Naive thymus-derived CD4-positive, alpha-beta T cell (primary cell): Measurements from ENCODE around the gene ATP5PD. TPM values are rescaled to one million over a fixed set of nuclear protein-coding genes. Genes with fewer than 3 reads are reported as not detected.

Experiments used
- ATAC-seq: fragments of 150-1000 bp; cut with Tn5 transposase; 2 replicates; pipeline ENCODE4 v1.10.0; 2021; ENCODE audit warnings: mild to moderate bottlenecking, moderate library complexity
- CTCF ChIA-PET: fragments of 350-600 bp; sonication (Branson Sonifier 250); formaldehyde crosslinking; loops from one replicate; lab custom pipeline; 2021; ENCODE audit warnings: antibody characterized with exemption; lab: Charles Lee
- POLR2A ChIA-PET: fragments of 350-600 bp; sonication (Branson Sonifier 250); formaldehyde crosslinking; loops from one replicate; lab custom pipeline; 2021; ENCODE audit warnings: antibody characterized with exemption, inconsistent platforms; lab: Charles Lee
- DNase-seq, 9 donors: peaks; one replicate each; pipeline versions ENCODE4 v3.0.0 to v3.0.0-alpha.2; 2020 to 2022; ENCODE audit warnings: mixed read lengths in 1 of 9
- H3K27ac ChIP-seq: one replicate; pipeline ENCODE4 v1.7.0; 2013; ENCODE audit warnings: mild to moderate bottlenecking, low read depth, low read length, moderate library complexity
- H3K27me3 ChIP-seq, 2 donors: one replicate each; pipeline ENCODE4 v1.7.0; 2013; ENCODE audit warnings: low read length in 2 of 2, mild to moderate bottlenecking in 2 of 2, moderate library complexity in 2 of 2; ENCODE audit not compliant: control insufficient read depth in 2 of 2, insufficient read depth in 2 of 2
- H3K36me3 ChIP-seq, 3 experiments: 1 replicate in 2 of 3; 2 replicates in 1 of 3; pipeline ENCODE4 v1.7.0; 2013; ENCODE audit warnings: low read length in 3 of 3, mild to moderate bottlenecking in 3 of 3, moderate library complexity in 1 of 3; ENCODE audit not compliant: insufficient read depth in 3 of 3, control insufficient read depth in 2 of 3
- H3K4me1 ChIP-seq, 2 donors: one replicate each; pipeline ENCODE4 v1.7.0; 2013; ENCODE audit warnings: low read length in 2 of 2, mild to moderate bottlenecking in 2 of 2, moderate library complexity in 1 of 2; ENCODE audit not compliant: control insufficient read depth in 2 of 2, insufficient read depth in 2 of 2
- H3K4me3 ChIP-seq: 2 replicates; pipeline ENCODE4 v1.7.0; 2013; ENCODE audit warnings: mild to moderate bottlenecking, low read length
- H3K9me3 ChIP-seq, 3 experiments: 1 replicate in 2 of 3; 2 replicates in 1 of 3; pipeline ENCODE4 v1.7.0; 2013; ENCODE audit warnings: low read length in 3 of 3; ENCODE audit not compliant: control insufficient read depth in 2 of 3
- H3K27ac Mint-ChIP-seq, 9 donors: one replicate each; pipeline ENCODE4 v1.8.0; 2020 to 2022; ENCODE audit warnings: mixed read lengths in 9 of 9, mild to moderate bottlenecking in 8 of 9, moderate library complexity in 5 of 9, inconsistent platforms in 2 of 9
- H3K27me3 Mint-ChIP-seq, 5 donors: one replicate each; pipeline ENCODE4 v1.8.0; 2021 to 2022; ENCODE audit warnings: mixed read lengths in 5 of 5, mild to moderate bottlenecking in 1 of 5
- H3K36me3 Mint-ChIP-seq, 5 donors: one replicate each; pipeline ENCODE4 v1.8.0; 2020 to 2022; ENCODE audit warnings: mixed read lengths in 5 of 5, mild to moderate bottlenecking in 3 of 5, inconsistent platforms in 1 of 5
- H3K4me1 Mint-ChIP-seq, 7 donors: one replicate each; pipeline ENCODE4 v1.8.0; 2020 to 2022; ENCODE audit warnings: mixed read lengths in 7 of 7, mild to moderate bottlenecking in 3 of 7, inconsistent platforms in 1 of 7
- H3K4me3 Mint-ChIP-seq, 10 donors: one replicate each; pipeline ENCODE4 v1.8.0; 2020 to 2022; ENCODE audit warnings: mild to moderate bottlenecking in 10 of 10, mixed read lengths in 10 of 10, moderate library complexity in 6 of 10, inconsistent platforms in 2 of 10
- H3K9me3 Mint-ChIP-seq, 11 donors: one replicate each; pipeline ENCODE4 v1.8.0; 2020 to 2022; ENCODE audit warnings: mixed read lengths in 11 of 11, mild to moderate bottlenecking in 4 of 11, inconsistent platforms in 1 of 11, moderate library complexity in 1 of 11
- intact Hi-C, 2 donors: fragments of 100-400 bp; cut with micrococcal nuclease; formaldehyde crosslinking; loops; one replicate each; pipeline ENCODE4 v1.15.1; 2023
- polyA plus RNA-seq, 2 donors: library from polyadenylated mRNA; unstranded; fragments of 300-500 nt; fragmentation: Illumina TruSeq; gene quantifications; one replicate each; pipeline ENCODE4 v1.2.3, GENCODE V29; 2021
- total RNA-seq, 6 experiments: library from RNA in 5 of 6; stranded (reverse) in 5 of 6; gene quantifications; 1 replicate in 5 of 6; 2 replicates in 1 of 6; pipeline ENCODE4 v1.2.3 and lab custom pipeline; 2021 to 2026

ATP5PD gene
- total and polyA plus RNA-seq, 7 experiments from 2014 or later: 113 to 478 (median 167) TPM

DNA sequence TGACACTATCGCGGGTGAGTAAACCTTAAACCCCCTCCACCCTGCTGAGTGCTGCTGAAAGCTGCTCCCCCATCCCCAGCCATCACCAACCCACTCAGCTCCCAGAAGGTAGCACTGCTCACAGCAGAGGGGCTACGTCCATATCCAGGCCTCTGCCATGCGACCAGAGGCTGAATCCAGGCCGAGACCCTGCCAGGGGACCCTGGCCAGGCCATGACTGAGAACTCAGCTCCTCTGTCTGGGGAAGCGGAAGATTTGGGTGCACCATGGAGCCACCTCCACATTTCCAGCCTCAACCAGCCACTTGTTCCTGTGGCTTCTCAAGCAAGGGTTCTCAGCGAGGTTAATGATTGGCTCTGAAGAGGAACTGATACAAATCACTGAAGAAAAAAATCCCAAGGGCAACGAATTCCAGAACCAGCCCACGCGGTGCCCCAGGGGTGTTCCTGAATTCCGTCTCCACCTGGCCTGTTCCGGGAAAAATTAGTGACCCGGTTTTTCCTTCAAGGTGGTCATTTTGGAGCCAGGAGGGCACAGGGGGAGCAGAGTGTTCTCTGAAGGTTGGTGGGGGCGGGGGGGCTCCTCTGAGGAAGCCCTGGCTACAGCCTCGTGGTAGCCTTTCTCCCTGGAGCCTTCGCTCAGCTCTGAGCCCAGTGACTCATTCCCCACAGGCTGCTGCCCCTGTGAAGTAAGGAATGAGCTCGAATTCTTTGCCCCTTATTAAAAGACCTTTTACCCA, 31.7 kb upstream of the ATP5PD start:
- no peaks in the 10 kb centered on the region for H3K36me3 Mint-ChIP-seq
- peak overlapping the region in 5 of 10 donors; percentile 14 to 77 (median 74) for H3K4me3 Mint-ChIP-seq
- no peak overlapping the region for H3K4me3 ChIP-seq
- no peaks in the 10 kb centered on the region for H3K27me3 ChIP-seq
- H3K27ac Mint-ChIP-seq: peak overlapping the region in 5 of 9 donors; percentile 39 to 78 (median 43)
- peaks cover 0 to 3% (median 0%) of the 10 kb centered on the region in 5 donors for H3K27me3 Mint-ChIP-seq
- POLR2A ChIA-PET: interaction anchor here (0.5 to 1.3 kb wide), 6 partner anchors 9 to 59 kb away, joined by 3 to 5 read pairs (median 4); partner anchors contain the start of genes ARMC7 and SLC16A5
- CTCF ChIA-PET: interaction anchor here (1.4 kb wide), 1 partner anchor 12 kb away, joined by 4 read pairs; no protein-coding TSS in a partner anchor
- no peaks in the 10 kb centered on the region for H3K9me3 Mint-ChIP-seq
- intact Hi-C loops: no loop called here
- H3K4me1 Mint-ChIP-seq: peaks cover 5 to 21% (median 9%) of the 10 kb centered on the region in 7 donors
- H3K4me1 ChIP-seq: peaks cover 0 to 14% of the 10 kb centered on the region in 2 donors
- H3K9me3 ChIP-seq: no peaks in the 10 kb centered on the region
- no peaks in the 10 kb centered on the region for H3K36me3 ChIP-seq
- no peak overlapping the region for H3K27ac ChIP-seq
- DNase-seq (no peak), ATAC-seq (no peak)

DNA sequence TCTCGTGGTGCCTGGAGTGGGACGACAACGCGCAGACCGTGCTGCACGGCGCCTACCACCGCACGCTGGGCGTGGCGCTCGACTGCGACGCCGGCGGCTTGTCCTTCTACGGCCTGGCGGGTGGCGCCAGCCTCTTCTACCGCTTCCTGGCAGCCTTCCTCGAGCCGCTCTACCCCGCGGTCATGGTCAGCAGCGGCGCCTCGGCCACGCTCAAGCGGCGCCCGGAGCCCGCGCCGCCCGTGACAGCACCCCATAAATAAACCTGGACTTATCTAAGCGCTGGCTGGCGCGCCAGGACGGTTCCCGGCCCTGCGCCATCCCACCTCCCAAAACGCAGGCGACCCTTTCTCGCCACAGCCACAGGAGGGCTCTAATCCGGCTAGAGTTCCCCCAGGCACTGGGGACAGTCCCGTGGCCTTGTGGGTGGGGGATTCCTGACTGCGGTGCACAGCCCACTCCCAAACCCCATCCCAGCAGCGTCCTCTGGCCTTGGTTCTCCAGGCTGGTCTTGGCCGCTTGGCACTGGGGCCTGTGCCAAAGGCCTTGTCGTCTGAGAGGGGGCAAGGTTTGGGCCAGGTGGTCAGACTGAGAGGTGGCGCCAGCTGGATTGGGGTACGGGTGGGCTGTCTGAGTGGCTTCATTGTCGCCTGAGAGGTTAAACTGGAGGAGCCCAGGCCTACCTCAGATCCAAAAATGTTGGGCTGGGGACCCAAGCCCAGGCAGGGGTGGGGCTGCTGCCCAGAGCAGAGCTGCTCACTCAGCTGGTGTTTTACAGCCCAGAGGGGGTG, 30.9 kb upstream of the ATP5PD start:
- peak; percentile 90 for ATAC-seq
- POLR2A ChIA-PET: interaction anchor here (0.8 to 1.9 kb wide), 10 partner anchors 9 to 42 kb away, joined by 3 to 8 read pairs (median 5); partner anchors contain the start of genes ARMC7, ATP5PD, KCTD2 and SLC16A5
- Mint-ChIP-seq H3K9me3 (no peaks in the 10 kb centered on the region), H3K36me3 (no peaks in the 10 kb centered on the region), H3K27ac (peak overlapping the region in 8 of 9 donors; percentile 39 to 78 (median 58)), H3K27me3 (peaks cover 0 to 3% (median 0%) of the 10 kb centered on the region in 5 donors), H3K4me3 (peak overlapping the region; percentile 60 to 81 (median 72)), H3K4me1 (peaks cover 3 to 21% (median 8%) of the 10 kb centered on the region in 7 donors)
- CTCF ChIA-PET: interaction anchor here (0.6 kb wide), 1 partner anchor 12 kb away, joined by 4 read pairs; no protein-coding TSS in a partner anchor
- intact Hi-C loops: no loop called here
- Histone ChIP-seq H3K4me1 (peaks cover 0 to 14% of the 10 kb centered on the region in 2 donors), H3K36me3 (no peaks in the 10 kb centered on the region), H3K9me3 (no peaks in the 10 kb centered on the region), H3K27ac (peak overlapping the region; percentile 61), H3K4me3 (peak overlapping the region; percentile 75), H3K27me3 (no peaks in the 10 kb centered on the region)
- DNase-seq: peak in 8 of 9 donors; percentile 34 to 57 (median 48)

- intact Hi-C loops: no loop called here
- DNase-seq: no peak
- peaks cover 0 to 14% of the 10 kb centered on the region in 2 donors for H3K4me1 ChIP-seq
- no peaks in the 10 kb centered on the region for H3K27me3 ChIP-seq
- H3K9me3 ChIP-seq: no peaks in the 10 kb centered on the region
- CTCF ChIA-PET: interaction anchor here (0.6 to 1.6 kb wide), 2 partner anchors 13 to 116 kb away, joined by 4 to 6 read pairs; no protein-coding TSS in a partner anchor
- Mint-ChIP-seq H3K36me3 (no peaks in the 10 kb centered on the region), H3K27ac (peak overlapping the region in 6 of 9 donors; percentile 39 to 78 (median 56)), H3K4me1 (peaks cover 0 to 21% (median 5%) of the 10 kb centered on the region in 7 donors), H3K9me3 (no peaks in the 10 kb centered on the region), H3K4me3 (peak overlapping the region; percentile 60 to 81 (median 72)), H3K27me3 (peaks cover 0 to under 1% (median 0%) of the 10 kb centered on the region in 5 donors)
- ATAC-seq: no peak
- peak overlapping the region; percentile 75 for H3K4me3 ChIP-seq
- no peaks in the 10 kb centered on the region for H3K36me3 ChIP-seq
- peak overlapping the region; percentile 61 for H3K27ac ChIP-seq
- POLR2A ChIA-PET: interaction anchor here (1.3 to 1.9 kb wide), 5 partner anchors 9 to 30 kb away, joined by 4 to 8 read pairs (median 5); partner anchors contain the start of genes ATP5PD, KCTD2 and SLC16A5
Observed at GRCh38 chr17:75077072-75077495, 30.3 kb upstream of the ATP5PD start.

DNA sequence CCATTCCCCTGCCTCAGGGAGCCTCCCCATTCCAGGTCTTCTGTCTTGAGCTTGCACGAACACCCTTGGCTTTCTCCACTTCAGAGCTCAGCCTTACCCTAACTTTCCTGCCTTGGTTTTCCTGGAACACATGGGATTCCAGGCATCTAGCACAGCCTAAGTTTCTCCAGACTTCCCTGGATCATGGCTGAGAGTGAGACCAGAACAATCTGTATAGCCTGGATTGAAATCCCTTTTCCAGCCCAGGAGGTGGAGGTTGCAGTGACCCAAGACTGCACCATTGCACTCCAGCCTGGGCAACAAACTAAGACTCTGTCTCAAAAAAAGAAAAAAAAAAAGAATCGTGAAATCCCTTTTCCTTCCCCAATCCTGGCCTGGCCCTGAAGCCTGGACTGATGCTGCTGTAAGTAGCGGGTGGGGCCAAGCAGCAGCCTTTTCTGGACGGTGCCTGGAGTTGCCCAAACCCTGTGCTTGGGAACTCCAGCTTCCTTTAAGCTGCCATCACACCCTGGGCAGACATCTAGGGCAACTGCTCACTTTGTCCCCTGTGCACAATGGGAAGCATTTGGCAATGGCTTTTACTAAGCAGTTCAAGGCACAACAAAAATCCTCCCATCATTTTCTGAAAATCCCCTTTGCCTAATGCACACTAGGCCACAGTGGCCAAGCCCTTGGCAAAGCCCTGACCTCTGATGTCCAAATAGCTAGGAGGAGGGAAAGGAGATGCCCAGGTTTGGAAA, 29.0 kb upstream of the ATP5PD start:
- POLR2A ChIA-PET: interaction anchor here (0.5 to 1.9 kb wide), 9 partner anchors 8 to 174 kb away, joined by 3 to 8 read pairs (median 5); partner anchors contain the start of genes ARMC7, ATP5PD, KCTD2 and SLC16A5
- intact Hi-C loops: no loop called here

DNA sequence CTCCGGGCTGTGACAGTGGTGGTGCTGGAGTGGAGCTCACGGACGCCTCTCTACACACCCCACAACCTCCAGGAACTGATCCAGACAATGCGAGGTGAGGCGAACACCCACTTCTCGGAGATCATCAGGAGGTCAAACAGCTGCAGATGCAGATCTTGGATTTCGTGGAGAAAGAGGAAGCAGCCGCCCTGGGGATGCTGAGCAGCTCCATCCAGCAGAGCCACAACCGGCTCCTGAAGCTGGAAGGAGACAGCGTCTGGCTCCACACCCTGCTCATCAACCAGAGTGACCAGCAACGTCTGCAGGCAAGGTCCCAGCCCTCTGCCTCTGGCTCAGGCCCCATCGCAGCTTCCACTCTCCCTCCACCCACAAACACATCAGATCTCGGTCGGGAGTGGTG, 27.8 kb upstream of the ATP5PD start:
- Histone ChIP-seq H3K4me1 (peaks cover 0 to 14% of the 10 kb centered on the region in 2 donors), H3K27ac (no peak overlapping the region), H3K36me3 (no peaks in the 10 kb centered on the region), H3K4me3 (no peak overlapping the region), H3K9me3 (no peaks in the 10 kb centered on the region), H3K27me3 (no peaks in the 10 kb centered on the region)
- Mint-ChIP-seq H3K27me3 (no peaks in the 10 kb centered on the region), H3K4me3 (no peak overlapping the region), H3K36me3 (no peaks in the 10 kb centered on the region), H3K4me1 (peaks cover 0 to 22% (median 8%) of the 10 kb centered on the region in 7 donors), H3K27ac (no peak overlapping the region), H3K9me3 (no peaks in the 10 kb centered on the region)
- DNase-seq (no peak), ATAC-seq (no peak)
- ChIA-PET POLR2A (interaction anchor here (0.6 to 1.1 kb wide), 2 partner anchors 61 to 106 kb away, joined by 3 read pairs; partner anchors contain the start of gene MRPL58), CTCF (interaction anchor here (0.5 to 0.6 kb wide), 2 partner anchors 38 to 674 kb away, joined by 3 to 5 read pairs; no protein-coding TSS in a partner anchor)
- intact Hi-C loops: no loop called here

More for the DNA sequence above, 29.0 kb upstream of the ATP5PD start:
- H3K27me3 Mint-ChIP-seq: no peaks in the 10 kb centered on the region
- no peak overlapping the region for H3K4me3 ChIP-seq
- H3K36me3 ChIP-seq: no peaks in the 10 kb centered on the region
- DNase-seq (no peak), ATAC-seq (no peak)
- H3K27ac ChIP-seq: no peak overlapping the region
- H3K9me3 Mint-ChIP-seq: no peaks in the 10 kb centered on the region
- H3K4me1 ChIP-seq: peaks cover 0 to 14% of the 10 kb centered on the region in 2 donors
- H3K36me3 Mint-ChIP-seq: no peaks in the 10 kb centered on the region
- H3K4me1 Mint-ChIP-seq: peaks cover 0 to 23% (median 4%) of the 10 kb centered on the region in 7 donors
- CTCF ChIA-PET: interaction anchor here (0.6 to 1.6 kb wide), 3 partner anchors 114 to 386 kb away, joined by 3 to 6 read pairs (median 5); no protein-coding TSS in a partner anchor
- no peaks in the 10 kb centered on the region for H3K27me3 ChIP-seq
- peak overlapping the region in 3 of 9 donors; percentile 17 to 28 (median 21) for H3K27ac Mint-ChIP-seq
- no peaks in the 10 kb centered on the region for H3K9me3 ChIP-seq
- no peak overlapping the region for H3K4me3 Mint-ChIP-seq
